Measurements from ENCODE around the gene LZTS2. TPM values are rescaled to one million over a fixed set of nuclear protein-coding genes. Genes with fewer than 3 reads are reported as not detected.
A peak's percentile ranks its signal among the peaks of the same experiment; 100 is the strongest.

The LZTS2 gene
- total RNA-seq, 1 donor from 2014 or later = 52.2 TPM

DNA sequence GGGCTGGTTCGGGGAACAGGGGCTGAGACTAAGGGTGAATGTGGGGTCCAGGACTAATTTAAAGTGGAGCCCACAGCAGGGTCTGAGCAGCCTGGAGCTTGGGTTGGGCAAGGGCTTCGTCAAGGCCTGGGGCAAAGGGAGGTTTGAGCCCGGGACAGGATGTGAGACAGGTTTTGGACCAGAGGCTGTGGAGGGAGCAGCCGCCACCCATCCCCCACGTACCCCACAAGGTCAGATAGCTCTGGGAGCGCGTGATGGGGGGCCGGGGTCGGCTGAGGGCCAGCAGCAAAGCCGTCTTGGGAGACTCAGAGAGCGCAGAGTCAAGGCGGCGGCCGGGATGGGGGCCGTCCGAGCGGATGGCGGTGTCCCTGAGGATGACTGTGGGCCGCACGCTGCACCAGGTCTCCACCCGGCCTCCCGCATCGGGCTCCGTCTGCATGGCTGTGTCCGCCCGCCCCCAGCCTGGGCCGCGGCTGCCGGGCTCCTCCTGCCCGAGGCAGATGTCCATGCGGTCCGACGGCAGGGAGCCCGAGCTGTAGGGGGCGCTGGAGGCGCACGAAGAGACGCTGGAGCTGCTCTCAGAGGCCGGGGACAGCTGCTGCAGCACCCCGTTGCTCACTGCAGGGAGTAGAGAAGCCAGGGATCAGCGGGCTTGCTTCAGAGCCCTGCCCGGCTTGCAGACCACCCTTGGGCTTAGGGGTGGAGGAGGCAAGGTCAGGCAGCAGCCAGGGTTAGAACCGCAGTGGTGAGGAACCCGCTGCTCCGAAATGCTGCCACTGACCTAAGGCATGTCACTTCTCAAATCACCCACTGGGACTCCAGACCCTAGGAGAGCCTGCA, 19.2 kb downstream of the LZTS2 start:
- peaks cover 23% of the 10 kb centered on the region for H3K27me3 Mint-ChIP-seq (ENCODE audit: unreplicated experiment)
- H3K4me3 Mint-ChIP-seq (ENCODE audit: unreplicated experiment) = peak overlapping the region; percentile 25
- H3K4me1 Mint-ChIP-seq (ENCODE audit: unreplicated experiment) = peaks cover 10% of the 10 kb centered on the region
- H3K27ac Mint-ChIP-seq (ENCODE audit: unreplicated experiment) = no peak overlapping the region
- H3K36me3 Mint-ChIP-seq (ENCODE audit: low read depth, unreplicated experiment) = no peaks in the 10 kb centered on the region
- no peaks in the 10 kb centered on the region for H3K9me3 Mint-ChIP-seq (ENCODE audit: unreplicated experiment)
- DNase-seq (ENCODE audit: low spot score) = peak; percentile 98
- TF ChIP-seq, protein P1, sequence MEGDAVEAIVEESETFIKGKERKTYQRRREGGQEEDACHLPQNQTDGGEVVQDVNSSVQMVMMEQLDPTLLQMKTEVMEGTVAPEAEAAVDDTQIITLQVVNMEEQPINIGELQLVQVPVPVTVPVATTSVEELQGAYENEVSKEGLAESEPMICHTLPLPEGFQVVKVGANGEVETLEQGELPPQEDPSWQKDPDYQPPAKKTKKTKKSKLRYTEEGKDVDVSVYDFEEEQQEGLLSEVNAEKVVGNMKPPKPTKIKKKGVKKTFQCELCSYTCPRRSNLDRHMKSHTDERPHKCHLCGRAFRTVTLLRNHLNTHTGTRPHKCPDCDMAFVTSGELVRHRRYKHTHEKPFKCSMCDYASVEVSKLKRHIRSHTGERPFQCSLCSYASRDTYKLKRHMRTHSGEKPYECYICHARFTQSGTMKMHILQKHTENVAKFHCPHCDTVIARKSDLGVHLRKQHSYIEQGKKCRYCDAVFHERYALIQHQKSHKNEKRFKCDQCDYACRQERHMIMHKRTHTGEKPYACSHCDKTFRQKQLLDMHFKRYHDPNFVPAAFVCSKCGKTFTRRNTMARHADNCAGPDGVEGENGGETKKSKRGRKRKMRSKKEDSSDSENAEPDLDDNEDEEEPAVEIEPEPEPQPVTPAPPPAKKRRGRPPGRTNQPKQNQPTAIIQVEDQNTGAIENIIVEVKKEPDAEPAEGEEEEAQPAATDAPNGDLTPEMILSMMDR (IDR thresholded peaks at IDR 0.05; ENCODE audit: unreplicated experiment) = peak; percentile 66

DNA sequence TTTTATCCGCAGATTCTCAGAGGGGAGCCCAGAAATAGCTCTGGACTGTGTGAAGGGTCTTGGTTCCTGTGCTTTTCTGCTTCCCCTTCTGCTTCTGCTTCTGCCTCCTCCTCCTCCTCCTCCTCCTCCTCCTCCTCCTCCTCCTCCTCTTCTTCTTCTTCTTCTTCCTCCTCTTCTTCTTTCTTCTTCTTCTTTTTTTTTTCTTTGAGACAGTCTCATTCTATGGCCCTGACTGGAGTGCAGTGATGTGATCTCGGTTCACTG, 19.8 kb downstream of the LZTS2 start:
- no peak for DNase-seq (ENCODE audit: low spot score)
- no peak overlapping the region for H3K4me3 Mint-ChIP-seq (ENCODE audit: unreplicated experiment)
- no peaks in the 10 kb centered on the region for H3K9me3 Mint-ChIP-seq (ENCODE audit: unreplicated experiment)
- peaks cover 8% of the 10 kb centered on the region for H3K4me1 Mint-ChIP-seq (ENCODE audit: unreplicated experiment)
- no peaks in the 10 kb centered on the region for H3K36me3 Mint-ChIP-seq (ENCODE audit: low read depth, unreplicated experiment)
- no peak overlapping the region for H3K27ac Mint-ChIP-seq (ENCODE audit: unreplicated experiment)
- TF ChIP-seq, protein P1 (IDR thresholded peaks at IDR 0.05; ENCODE audit: unreplicated experiment) = no peak
- H3K27me3 Mint-ChIP-seq (ENCODE audit: unreplicated experiment) = peaks cover 19% of the 10 kb centered on the region

DNA sequence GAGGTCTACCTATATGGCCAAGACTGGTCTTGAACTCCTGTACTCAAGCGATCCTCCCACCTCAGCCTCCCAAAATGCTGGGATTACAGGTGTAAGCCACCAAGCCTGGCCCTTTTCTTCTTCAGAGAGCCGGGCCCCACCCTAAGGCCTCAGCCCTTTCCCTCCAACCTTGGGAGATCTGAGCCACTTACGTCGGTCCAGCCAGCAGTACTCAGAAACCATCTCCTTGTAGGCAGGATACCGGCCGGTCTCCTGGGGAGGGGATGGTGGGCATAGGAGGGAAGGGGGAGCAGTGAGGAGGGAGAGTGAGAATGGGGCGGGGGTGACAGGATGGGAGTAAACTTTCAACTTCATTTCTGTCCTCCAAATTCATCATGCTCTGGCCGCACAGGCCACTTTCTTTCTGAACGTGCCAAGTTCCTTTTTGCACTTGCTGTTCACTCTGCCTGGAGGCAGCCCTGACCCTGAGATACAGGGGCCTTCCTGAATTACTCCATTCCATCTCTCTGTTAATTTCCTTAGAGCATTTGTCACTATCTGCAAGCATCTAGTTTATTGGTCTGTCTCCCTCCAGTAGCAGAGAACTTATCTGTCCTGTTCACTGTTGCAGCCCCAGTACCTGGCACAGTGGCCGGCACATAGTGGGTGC, 20.9 kb downstream of the LZTS2 start:
- H3K27ac Mint-ChIP-seq (ENCODE audit: unreplicated experiment) = no peak overlapping the region
- peaks cover 15% of the 10 kb centered on the region for H3K27me3 Mint-ChIP-seq (ENCODE audit: unreplicated experiment)
- H3K4me3 Mint-ChIP-seq (ENCODE audit: unreplicated experiment) = no peak overlapping the region
- no peaks in the 10 kb centered on the region for H3K36me3 Mint-ChIP-seq (ENCODE audit: low read depth, unreplicated experiment)
- no peaks in the 10 kb centered on the region for H3K9me3 Mint-ChIP-seq (ENCODE audit: unreplicated experiment)
- H3K4me1 Mint-ChIP-seq (ENCODE audit: unreplicated experiment) = peaks cover 5% of the 10 kb centered on the region
- TF ChIP-seq, protein P1 (IDR thresholded peaks at IDR 0.05; ENCODE audit: unreplicated experiment) = no peak
- DNase-seq (ENCODE audit: low spot score) = no peak

DNA sequence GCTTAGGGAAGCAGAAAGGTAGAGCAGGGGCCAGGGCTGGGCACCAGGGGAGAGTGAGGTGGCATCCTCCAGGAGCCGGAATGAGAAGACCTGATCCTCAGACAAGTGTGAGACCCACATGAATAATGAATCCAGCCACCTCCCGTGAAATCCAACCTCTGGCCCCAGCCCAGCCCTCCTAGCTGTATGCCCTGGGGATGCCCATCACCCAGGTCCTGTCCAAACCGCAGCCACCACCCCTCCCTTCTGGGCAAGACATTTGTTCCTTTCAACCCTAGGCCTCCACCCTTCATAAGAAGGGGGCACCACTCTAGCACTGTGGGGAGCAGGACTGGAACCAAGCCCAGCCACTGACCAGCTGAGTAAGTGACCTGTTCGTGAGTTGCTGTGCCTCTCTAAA, 21.6 kb downstream of the LZTS2 start:
- Mint-ChIP-seq H3K27ac (ENCODE audit: unreplicated experiment) (no peak overlapping the region), H3K9me3 (ENCODE audit: unreplicated experiment) (no peaks in the 10 kb centered on the region), H3K27me3 (ENCODE audit: unreplicated experiment) (peaks cover 15% of the 10 kb centered on the region), H3K4me3 (ENCODE audit: unreplicated experiment) (no peak overlapping the region), H3K4me1 (ENCODE audit: unreplicated experiment) (peaks cover 5% of the 10 kb centered on the region), H3K36me3 (ENCODE audit: low read depth, unreplicated experiment) (no peaks in the 10 kb centered on the region)
- no peak for DNase-seq (ENCODE audit: low spot score)
- TF ChIP-seq, protein P1 (IDR thresholded peaks at IDR 0.05; ENCODE audit: unreplicated experiment) = no peak

DNA sequence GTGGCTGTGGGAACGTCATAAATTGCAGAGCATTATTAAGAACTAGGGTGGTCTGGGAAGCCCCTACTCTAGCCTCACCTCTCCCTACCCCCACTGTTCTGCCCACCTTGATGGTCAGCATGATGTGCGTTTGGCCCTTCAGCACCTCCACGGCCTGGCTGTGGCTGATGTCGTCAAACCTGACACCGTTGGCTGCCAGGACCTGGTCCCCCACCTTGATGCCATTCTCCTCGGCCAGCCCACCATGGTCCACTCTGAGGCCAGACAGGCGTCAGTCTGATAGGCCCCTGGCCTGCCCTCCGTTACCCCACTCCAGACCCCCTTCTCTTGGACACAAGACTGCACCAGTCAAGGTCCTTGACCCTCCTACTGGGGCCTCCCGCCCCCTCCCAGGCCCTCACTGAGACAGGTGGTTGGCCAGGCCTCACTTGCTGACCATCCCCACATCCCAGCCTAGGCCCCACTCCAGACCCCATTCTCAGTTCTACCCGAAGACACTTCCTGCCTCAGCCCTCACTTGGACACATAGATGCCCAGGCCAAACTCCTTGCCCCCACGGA, 22.2 kb downstream of the LZTS2 start:
- Mint-ChIP-seq H3K4me3 (ENCODE audit: unreplicated experiment) (no peak overlapping the region), H3K27me3 (ENCODE audit: unreplicated experiment) (peaks cover 11% of the 10 kb centered on the region), H3K9me3 (ENCODE audit: unreplicated experiment) (no peaks in the 10 kb centered on the region), H3K36me3 (ENCODE audit: low read depth, unreplicated experiment) (no peaks in the 10 kb centered on the region), H3K4me1 (ENCODE audit: unreplicated experiment) (peaks cover 5% of the 10 kb centered on the region), H3K27ac (ENCODE audit: unreplicated experiment) (no peak overlapping the region)
- no peak for DNase-seq (ENCODE audit: low spot score)
- TF ChIP-seq, protein P1 (IDR thresholded peaks at IDR 0.05; ENCODE audit: unreplicated experiment) = no peak
